GM12891 (cell line): ENCODE data around the gene GARIN5A.

Source experiments
- POLR2A ChIP-seq: IDR thresholded peaks from 2 replicates; pipeline ENCODE4 v1.6.1; 2011; ENCODE audit warnings: low read depth, low read length, control low read depth
- POLR2AphosphoS5 ChIP-seq: IDR thresholded peaks from 2 replicates; pipeline ENCODE4 v1.6.1; 2011; ENCODE audit warnings: low read depth, low read length, control low read depth
- SPI1 ChIP-seq: IDR thresholded peaks from 2 replicates; pipeline ENCODE4 v1.6.1; 2011; ENCODE audit warnings: low read depth, low read length, control low read depth

DNA sequence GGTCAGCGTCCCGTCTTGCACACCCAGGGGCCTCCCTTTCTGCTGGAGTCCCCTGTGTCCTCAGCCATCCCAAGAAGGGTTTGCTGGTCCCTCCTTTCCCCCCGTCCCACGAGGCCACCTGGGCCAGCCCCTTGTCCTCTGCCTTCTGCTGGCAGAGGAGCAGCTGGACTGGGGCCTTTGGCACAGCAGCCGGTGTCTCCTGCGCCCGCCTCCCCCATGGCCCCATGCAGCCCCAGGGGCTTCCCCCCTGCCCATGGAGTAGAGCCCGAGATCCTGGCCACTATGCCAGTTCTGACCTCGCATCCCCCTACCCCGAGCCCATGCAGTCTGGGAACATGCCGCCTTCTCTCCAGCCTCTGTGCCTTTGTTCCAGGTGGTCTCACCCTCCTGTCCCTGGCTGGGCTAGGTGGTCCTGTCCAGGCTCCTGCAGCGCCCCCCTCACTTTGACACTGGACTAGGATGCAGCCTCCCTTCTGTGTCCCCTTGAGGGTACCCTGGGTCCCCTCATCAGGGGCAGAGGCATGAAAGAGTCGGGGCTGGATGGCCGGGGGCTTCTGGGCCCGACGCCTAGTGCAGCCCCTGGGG lies 5.7 kb upstream of the GARIN5A start:
- TF ChIP-seq SPI1 (no peak), POLR2AphosphoS5 (no peak), POLR2A (no peak)
